ENCODE data around the gene ELMO1.

DNA sequence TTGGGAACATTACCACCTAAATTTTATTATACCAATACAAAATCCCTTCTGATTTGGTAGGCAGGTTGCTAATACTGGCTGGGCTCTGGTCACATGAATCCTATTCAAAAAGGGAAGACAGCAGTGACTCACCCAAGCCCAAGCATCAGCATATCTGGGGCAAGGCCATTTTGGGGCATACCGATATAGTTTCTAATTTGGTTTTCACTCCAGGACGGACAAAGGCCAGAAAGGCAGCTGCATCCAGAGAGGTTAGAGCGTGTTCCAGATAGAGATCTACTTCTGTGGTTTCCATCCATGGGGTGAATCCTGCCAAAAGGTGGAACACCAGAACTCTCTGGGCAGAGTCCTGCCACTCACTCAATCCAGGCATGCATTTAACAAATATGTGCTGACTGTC lies 335.8 kb downstream of the ELMO1 start:
- TF ChIP-seq POLR2AphosphoS5 (IDR thresholded peaks at IDR 0.05) (no peak), POLR2A (IDR thresholded peaks at IDR 0.05) (no peak), EP300 (IDR thresholded peaks at IDR 0.05) (no peak)
- TF ChIP-seq, protein P1, sequence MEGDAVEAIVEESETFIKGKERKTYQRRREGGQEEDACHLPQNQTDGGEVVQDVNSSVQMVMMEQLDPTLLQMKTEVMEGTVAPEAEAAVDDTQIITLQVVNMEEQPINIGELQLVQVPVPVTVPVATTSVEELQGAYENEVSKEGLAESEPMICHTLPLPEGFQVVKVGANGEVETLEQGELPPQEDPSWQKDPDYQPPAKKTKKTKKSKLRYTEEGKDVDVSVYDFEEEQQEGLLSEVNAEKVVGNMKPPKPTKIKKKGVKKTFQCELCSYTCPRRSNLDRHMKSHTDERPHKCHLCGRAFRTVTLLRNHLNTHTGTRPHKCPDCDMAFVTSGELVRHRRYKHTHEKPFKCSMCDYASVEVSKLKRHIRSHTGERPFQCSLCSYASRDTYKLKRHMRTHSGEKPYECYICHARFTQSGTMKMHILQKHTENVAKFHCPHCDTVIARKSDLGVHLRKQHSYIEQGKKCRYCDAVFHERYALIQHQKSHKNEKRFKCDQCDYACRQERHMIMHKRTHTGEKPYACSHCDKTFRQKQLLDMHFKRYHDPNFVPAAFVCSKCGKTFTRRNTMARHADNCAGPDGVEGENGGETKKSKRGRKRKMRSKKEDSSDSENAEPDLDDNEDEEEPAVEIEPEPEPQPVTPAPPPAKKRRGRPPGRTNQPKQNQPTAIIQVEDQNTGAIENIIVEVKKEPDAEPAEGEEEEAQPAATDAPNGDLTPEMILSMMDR (IDR thresholded peaks at IDR 0.05), result no peak
